HepG2 (cell line): Measurements from ENCODE around the gene RASL10A. TPM values are rescaled to one million over a fixed set of nuclear protein-coding genes. Genes with fewer than 3 reads are reported as not detected.

Experiments used
- ATAC-seq: fragments of 200-7000 bp; cut with Tn5 transposase; 3 replicates; pipeline ENCODE4 v1.9.1; 2020; ENCODE audit warnings: mild to moderate bottlenecking, moderate library complexity
- BruUV-seq: library from RNA; stranded (reverse); fragments of 400-500 nt; replicated peaks from 2 replicates; lab custom pipeline; 2021; lab: Mats Ljungman, UMichigan
- CTCF ChIA-PET: fragments of 300-600 bp; formaldehyde crosslinking; extraction: SDS; loops from one replicate; lab custom pipeline; 2021; ENCODE audit warnings: low total read pairs, inconsistent platforms, low intra/inter-chr PET ratio; lab: Yijun Ruan, JAX
- POLR2A ChIA-PET: fragments of 350-600 bp; sonication (Branson Sonifier 250); formaldehyde crosslinking; loops from one replicate; lab custom pipeline; 2020; ENCODE audit warnings: antibody characterized with exemption, inconsistent platforms; lab: Yijun Ruan, JAX
- DNase-seq: peaks from one replicate; pipeline ENCODE4 v3.0.0-alpha.2; 2015; ENCODE audit warnings: low spot score
- FAIRE-seq: peaks from 3 replicates; lab custom pipeline; 2011; peaks lifted over from hg19 to GRCh38; lab: Jason Lieb, UNC
- H2AFZ ChIP-seq: one replicate; pipeline ENCODE4 v1.6.1; 2011; ENCODE audit warnings: low read length, inconsistent platforms
- H3K27ac ChIP-seq: fragments of 300-600 bp; 3 replicates; pipeline ENCODE4 v1.8.0; 2011; ENCODE audit warnings: mixed run types, mild to moderate bottlenecking, mixed read lengths, low read length, inconsistent platforms; ENCODE audit not compliant: insufficient read depth; ENCODE audit errors: extremely low read length
- H3K27me3 ChIP-seq, 2 experiments: fragments of 200-600 bp in 1 of 2; 2 replicates in 1 of 2; 3 replicates in 1 of 2; pipeline versions ENCODE4 v1.6.0 to v1.8.0; 2011; ENCODE audit warnings: low read length in 2 of 2, mild to moderate bottlenecking in 2 of 2, moderate library complexity in 2 of 2, inconsistent platforms in 1 of 2; ENCODE audit not compliant: insufficient read depth in 2 of 2, control insufficient read depth in 1 of 2
- H3K36me3 ChIP-seq, 2 experiments: fragments of 200-600 bp in 1 of 2; replicated peaks in 1 of 2; 2 replicates in 1 of 2; 3 replicates in 1 of 2; pipeline versions ENCODE4 v1.5.1 to v1.8.0; 2011; ENCODE audit warnings: low read length in 2 of 2, inconsistent platforms in 1 of 2; ENCODE audit not compliant: insufficient read depth in 2 of 2, control insufficient read depth in 1 of 2
- H3K4me1 ChIP-seq: 2 replicates; pipeline ENCODE4 v1.5.1; 2012; ENCODE audit warnings: low read length, inconsistent platforms; ENCODE audit not compliant: insufficient read depth
- H3K4me2 ChIP-seq: 2 replicates; pipeline ENCODE4 v1.6.0; 2011; ENCODE audit warnings: low read depth, low read length, inconsistent platforms
- H3K4me3 ChIP-seq, 3 experiments: fragments of 200-600 bp in 1 of 3; sonication (generic), shearing (Covaris generic) in 1 of 3; replicated peaks in 1 of 3; 2 replicates each; pipeline ENCODE4 v1.5.1; 2011 to 2016; ENCODE audit warnings: low read length in 3 of 3, inconsistent platforms in 2 of 3, low read depth in 2 of 3, mild to moderate bottlenecking in 2 of 3, control low read depth in 1 of 3, mixed read lengths in 1 of 3; ENCODE audit not compliant: insufficient read depth in 1 of 3
- H3K79me2 ChIP-seq: one replicate; pipeline ENCODE4 v1.6.1; 2011; ENCODE audit warnings: low read length, inconsistent platforms; ENCODE audit not compliant: insufficient read depth
- H3K9ac ChIP-seq: 2 replicates; pipeline ENCODE4 v1.6.0; 2011; ENCODE audit warnings: mild to moderate bottlenecking, low read depth, low read length, inconsistent platforms; ENCODE audit not compliant: insufficient read depth
- H3K9me3 ChIP-seq: 2 replicates; pipeline ENCODE4 v1.5.1; 2012; ENCODE audit warnings: mild to moderate bottlenecking, low read length
- H4K20me1 ChIP-seq: 2 replicates; pipeline ENCODE4 v1.6.0; 2011; ENCODE audit warnings: inconsistent platforms, mild to moderate bottlenecking, low read length, moderate library complexity; ENCODE audit not compliant: insufficient read depth
- CENPX ChIP-seq: sonication (generic); formaldehyde crosslinking; IDR thresholded peaks from 2 replicates; pipeline ENCODE4 v1.9.0; 2021; ENCODE audit warnings: mild to moderate bottlenecking, missing genetic modification reagents, moderate library complexity
- DPF2 ChIP-seq: sonication (generic); formaldehyde crosslinking; IDR thresholded peaks from 2 replicates; pipeline ENCODE4 v1.4.0; 2020; ENCODE audit warnings: mild to moderate bottlenecking, low read depth, missing genetic modification reagents, borderline replicate concordance
- FOXK2 ChIP-seq: fragments of 450-650 bp; IDR thresholded peaks from 2 replicates; pipeline ENCODE4 v1.6.1; 2016
- GTF2F1 ChIP-seq: fragments of 150-350 bp; IDR thresholded peaks from 2 replicates; pipeline ENCODE4 v1.6.1; 2014; ENCODE audit warnings: low read length
- KDM3A ChIP-seq: IDR thresholded peaks from 2 replicates; pipeline ENCODE4 v1.6.1; 2018; ENCODE audit warnings: low read depth, missing compliant biosample characterization
- MAF1 ChIP-seq: sonication (generic); formaldehyde crosslinking; IDR thresholded peaks from 2 replicates; pipeline ENCODE4 v1.5.0; 2020; ENCODE audit warnings: missing genetic modification reagents, borderline replicate concordance
- MBD4 ChIP-seq: IDR thresholded peaks from 2 replicates; pipeline ENCODE4 v1.6.1; 2012; ENCODE audit warnings: low read length, inconsistent platforms, borderline replicate concordance
- MYNN ChIP-seq: sonication (generic); formaldehyde crosslinking; IDR thresholded peaks from 2 replicates; pipeline ENCODE4 v1.4.0; 2020; ENCODE audit warnings: mild to moderate bottlenecking, low read depth, missing genetic modification reagents
- NFE2L2 ChIP-seq: fragments of 150-350 bp; IDR thresholded peaks from 2 replicates; pipeline ENCODE4 v1.6.1; 2014; ENCODE audit warnings: low read length
- NFKBIZ ChIP-seq: IDR thresholded peaks from 2 replicates; pipeline ENCODE4 v1.6.1; 2018; ENCODE audit warnings: missing genetic modification reagents, missing compliant biosample characterization
- ZNF24 ChIP-seq: fragments of 450-650 bp; IDR thresholded peaks from 2 replicates; pipeline ENCODE4 v1.6.1; 2017; ENCODE audit warnings: antibody characterized with exemption, mild to moderate bottlenecking
- ZNF546 ChIP-seq: sonication (generic); formaldehyde crosslinking; conservative IDR thresholded peaks from 2 replicates; pipeline ENCODE4 v1.8.1; 2023; ENCODE audit warnings: mild to moderate bottlenecking, missing genetic modification reagents
- ZNF598 ChIP-seq: sonication (generic); formaldehyde crosslinking; IDR thresholded peaks from 2 replicates; pipeline ENCODE4 v1.5.1; 2020; ENCODE audit warnings: mild to moderate bottlenecking, missing genetic modification reagents, borderline replicate concordance
- ZSCAN29 ChIP-seq: sonication (generic); formaldehyde crosslinking; conservative IDR thresholded peaks from 2 replicates; pipeline ENCODE4 v1.4.0; 2020; ENCODE audit warnings: mild to moderate bottlenecking, missing genetic modification reagents
- WGBS: methylation state at CpG from one replicate; pipeline ENCODE4 v1.1.6; 2017; ENCODE audit warnings: low lambda C conversion rate; 5-methylcytosine and 5-hydroxymethylcytosine counted together
- in situ Hi-C: cut with HindIII; loops from 2 replicates; pipeline ENCODE4 v1.10.0; 2017; ENCODE audit warnings: low pct_unique_long_range_greater_than_20kb; ENCODE audit not compliant: extremely low pct_ligation_motif_present
- intact Hi-C: fragments of 100-400 bp; cut with micrococcal nuclease; formaldehyde crosslinking; loops from one replicate; pipeline ENCODE4 v1.10.0; 2022; ENCODE audit not compliant: unreplicated experiment
- polyA plus RNA-seq, 8 experiments: library from polyadenylated mRNA; depleted of rRNA in 3 of 8; stranded (reverse) in 7 of 8; unstranded in 1 of 8; fragments of >200 nt; fragmentation: Illumina TruSeq in 4 of 8; extraction: Trizol in 4 of 8; gene quantifications; 2 replicates each; pipeline versions ENCODE4 v1.2.1 to v1.2.3, GENCODE V29; 2011 to 2016; ENCODE audit warnings: low read depth in 4 of 8, missing spikeins in 1 of 8, mixed read lengths in 1 of 8; ENCODE audit not compliant: insufficient read depth in 1 of 8
- total RNA-seq, 5 experiments: library from RNA; depleted of rRNA; stranded (reverse); fragments of >200 nt; fragmentation: Illumina TruSeq; extraction: Trizol; gene quantifications; 2 replicates each; pipeline ENCODE4 v1.2.3, GENCODE V29; 2016; ENCODE audit warnings: low read depth in 1 of 5
- TF ChIP-seq, protein P1 (sequence below): IDR thresholded peaks from 2 replicates; pipeline ENCODE4 v1.6.1; 2016
- TF ChIP-seq, protein P2 (sequence below), 2 experiments: IDR thresholded peaks; 2 replicates each; pipeline ENCODE4 v1.6.1; 2011 to 2012; ENCODE audit warnings: low read length in 2 of 2, borderline replicate concordance in 1 of 2, low read depth in 1 of 2, mild to moderate bottlenecking in 1 of 2, moderate library complexity in 1 of 2
- TF ChIP-seq, protein P3 (sequence below): fragments of 450-650 bp; IDR thresholded peaks from 2 replicates; pipeline ENCODE4 v1.6.1; 2017; ENCODE audit warnings: mild to moderate bottlenecking
- TF ChIP-seq, protein P4 (sequence below): sonication (generic); formaldehyde crosslinking; IDR thresholded peaks from 2 replicates; pipeline ENCODE4 v1.4.0; 2020; ENCODE audit warnings: missing genetic modification reagents

The RASL10A gene
- total and polyA plus RNA-seq, 2 of the 13 experiments (the other 11 are each of a cell fraction or from before 2014, with no cell fraction given): 0.05 to 0.22 TPM

DNA sequence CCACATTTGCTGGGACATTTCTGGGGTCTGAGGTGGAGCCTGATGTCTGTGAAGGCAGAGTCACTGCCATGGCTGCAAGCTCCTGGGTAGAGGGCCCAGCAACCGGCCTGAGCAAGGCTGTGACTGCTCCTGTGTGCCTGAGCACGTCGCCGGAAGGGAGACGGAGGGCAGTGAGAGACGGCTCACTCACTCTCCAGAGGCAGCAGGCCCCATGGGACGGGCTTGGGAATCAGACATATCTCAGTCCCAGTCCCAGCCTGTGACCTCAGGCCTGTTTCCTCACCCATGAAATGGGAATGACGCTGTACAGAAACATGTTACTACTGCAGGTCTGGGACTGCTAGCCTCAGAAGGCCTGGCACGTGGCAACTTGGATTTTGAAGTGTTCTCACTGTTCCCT, 36.4 kb upstream of the RASL10A start:
- TF ChIP-seq NFKBIZ (CRISPR knock-in tag) (no peak), DPF2 (CRISPR knock-in tag) (no peak), ZSCAN29 (no peak), KDM3A (CRISPR knock-in tag) (no peak), MYNN (CRISPR knock-in tag) (no peak), ZNF546 (CRISPR knock-in tag) (no peak), FOXK2 (no peak), MAF1 (no peak), CENPX (CRISPR knock-in tag) (no peak), MBD4 (no peak), ZNF598 (CRISPR knock-in tag) (no peak), ZNF24 (no peak), GTF2F1 (no peak), NFE2L2 (no peak)
- TF ChIP-seq, protein P1, sequence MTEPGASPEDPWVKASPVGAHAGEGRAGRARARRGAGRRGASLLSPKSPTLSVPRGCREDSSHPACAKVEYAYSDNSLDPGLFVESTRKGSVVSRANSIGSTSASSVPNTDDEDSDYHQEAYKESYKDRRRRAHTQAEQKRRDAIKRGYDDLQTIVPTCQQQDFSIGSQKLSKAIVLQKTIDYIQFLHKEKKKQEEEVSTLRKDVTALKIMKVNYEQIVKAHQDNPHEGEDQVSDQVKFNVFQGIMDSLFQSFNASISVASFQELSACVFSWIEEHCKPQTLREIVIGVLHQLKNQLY: no peak
- TF ChIP-seq, protein P2, sequence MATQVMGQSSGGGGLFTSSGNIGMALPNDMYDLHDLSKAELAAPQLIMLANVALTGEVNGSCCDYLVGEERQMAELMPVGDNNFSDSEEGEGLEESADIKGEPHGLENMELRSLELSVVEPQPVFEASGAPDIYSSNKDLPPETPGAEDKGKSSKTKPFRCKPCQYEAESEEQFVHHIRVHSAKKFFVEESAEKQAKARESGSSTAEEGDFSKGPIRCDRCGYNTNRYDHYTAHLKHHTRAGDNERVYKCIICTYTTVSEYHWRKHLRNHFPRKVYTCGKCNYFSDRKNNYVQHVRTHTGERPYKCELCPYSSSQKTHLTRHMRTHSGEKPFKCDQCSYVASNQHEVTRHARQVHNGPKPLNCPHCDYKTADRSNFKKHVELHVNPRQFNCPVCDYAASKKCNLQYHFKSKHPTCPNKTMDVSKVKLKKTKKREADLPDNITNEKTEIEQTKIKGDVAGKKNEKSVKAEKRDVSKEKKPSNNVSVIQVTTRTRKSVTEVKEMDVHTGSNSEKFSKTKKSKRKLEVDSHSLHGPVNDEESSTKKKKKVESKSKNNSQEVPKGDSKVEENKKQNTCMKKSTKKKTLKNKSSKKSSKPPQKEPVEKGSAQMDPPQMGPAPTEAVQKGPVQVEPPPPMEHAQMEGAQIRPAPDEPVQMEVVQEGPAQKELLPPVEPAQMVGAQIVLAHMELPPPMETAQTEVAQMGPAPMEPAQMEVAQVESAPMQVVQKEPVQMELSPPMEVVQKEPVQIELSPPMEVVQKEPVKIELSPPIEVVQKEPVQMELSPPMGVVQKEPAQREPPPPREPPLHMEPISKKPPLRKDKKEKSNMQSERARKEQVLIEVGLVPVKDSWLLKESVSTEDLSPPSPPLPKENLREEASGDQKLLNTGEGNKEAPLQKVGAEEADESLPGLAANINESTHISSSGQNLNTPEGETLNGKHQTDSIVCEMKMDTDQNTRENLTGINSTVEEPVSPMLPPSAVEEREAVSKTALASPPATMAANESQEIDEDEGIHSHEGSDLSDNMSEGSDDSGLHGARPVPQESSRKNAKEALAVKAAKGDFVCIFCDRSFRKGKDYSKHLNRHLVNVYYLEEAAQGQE (IDR thresholded peaks at IDR 0.05; ENCODE audit: borderline replicate concordance in 1 of 2, low read depth in 1 of 2, low read length in 2 of 2): no peak
- TF ChIP-seq, protein P3, sequence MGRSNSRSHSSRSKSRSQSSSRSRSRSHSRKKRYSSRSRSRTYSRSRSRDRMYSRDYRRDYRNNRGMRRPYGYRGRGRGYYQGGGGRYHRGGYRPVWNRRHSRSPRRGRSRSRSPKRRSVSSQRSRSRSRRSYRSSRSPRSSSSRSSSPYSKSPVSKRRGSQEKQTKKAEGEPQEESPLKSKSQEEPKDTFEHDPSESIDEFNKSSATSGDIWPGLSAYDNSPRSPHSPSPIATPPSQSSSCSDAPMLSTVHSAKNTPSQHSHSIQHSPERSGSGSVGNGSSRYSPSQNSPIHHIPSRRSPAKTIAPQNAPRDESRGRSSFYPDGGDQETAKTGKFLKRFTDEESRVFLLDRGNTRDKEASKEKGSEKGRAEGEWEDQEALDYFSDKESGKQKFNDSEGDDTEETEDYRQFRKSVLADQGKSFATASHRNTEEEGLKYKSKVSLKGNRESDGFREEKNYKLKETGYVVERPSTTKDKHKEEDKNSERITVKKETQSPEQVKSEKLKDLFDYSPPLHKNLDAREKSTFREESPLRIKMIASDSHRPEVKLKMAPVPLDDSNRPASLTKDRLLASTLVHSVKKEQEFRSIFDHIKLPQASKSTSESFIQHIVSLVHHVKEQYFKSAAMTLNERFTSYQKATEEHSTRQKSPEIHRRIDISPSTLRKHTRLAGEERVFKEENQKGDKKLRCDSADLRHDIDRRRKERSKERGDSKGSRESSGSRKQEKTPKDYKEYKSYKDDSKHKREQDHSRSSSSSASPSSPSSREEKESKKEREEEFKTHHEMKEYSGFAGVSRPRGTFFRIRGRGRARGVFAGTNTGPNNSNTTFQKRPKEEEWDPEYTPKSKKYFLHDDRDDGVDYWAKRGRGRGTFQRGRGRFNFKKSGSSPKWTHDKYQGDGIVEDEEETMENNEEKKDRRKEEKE: no peak
- TF ChIP-seq, protein P4, sequence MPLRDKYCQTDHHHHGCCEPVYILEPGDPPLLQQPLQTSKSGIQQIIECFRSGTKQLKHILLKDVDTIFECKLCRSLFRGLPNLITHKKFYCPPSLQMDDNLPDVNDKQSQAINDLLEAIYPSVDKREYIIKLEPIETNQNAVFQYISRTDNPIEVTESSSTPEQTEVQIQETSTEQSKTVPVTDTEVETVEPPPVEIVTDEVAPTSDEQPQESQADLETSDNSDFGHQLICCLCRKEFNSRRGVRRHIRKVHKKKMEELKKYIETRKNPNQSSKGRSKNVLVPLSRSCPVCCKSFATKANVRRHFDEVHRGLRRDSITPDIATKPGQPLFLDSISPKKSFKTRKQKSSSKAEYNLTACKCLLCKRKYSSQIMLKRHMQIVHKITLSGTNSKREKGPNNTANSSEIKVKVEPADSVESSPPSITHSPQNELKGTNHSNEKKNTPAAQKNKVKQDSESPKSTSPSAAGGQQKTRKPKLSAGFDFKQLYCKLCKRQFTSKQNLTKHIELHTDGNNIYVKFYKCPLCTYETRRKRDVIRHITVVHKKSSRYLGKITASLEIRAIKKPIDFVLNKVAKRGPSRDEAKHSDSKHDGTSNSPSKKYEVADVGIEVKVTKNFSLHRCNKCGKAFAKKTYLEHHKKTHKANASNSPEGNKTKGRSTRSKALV: no peak
- H3K36me3 ChIP-seq: peaks cover 24 to 75% of the 10 kb centered on the region in 2 experiments
- H3K9me3 ChIP-seq: no peaks in the 10 kb centered on the region
- no peak for FAIRE-seq
- H3K4me2 ChIP-seq: no peak overlapping the region
- no peak for DNase-seq
- intact Hi-C loops: no loop called here
- no peak overlapping the region for H3K9ac ChIP-seq
- 86% methylated on average over 4 of the region's 9 CpGs for WGBS
- ChIA-PET CTCF (no interaction called here), POLR2A (no interaction called here)
- no TSS peak for BruUV-seq
- no peak overlapping the region for H3K27ac ChIP-seq
- no peaks in the 10 kb centered on the region for H3K4me1 ChIP-seq
- in situ Hi-C loops: no loop called here
- no peak overlapping the region for H2AFZ ChIP-seq
- H3K27me3 ChIP-seq: no peaks in the 10 kb centered on the region
- H3K79me2 ChIP-seq: no peaks in the 10 kb centered on the region
- H4K20me1 ChIP-seq: no peaks in the 10 kb centered on the region
- no peak for ATAC-seq
- H3K4me3 ChIP-seq: no peak overlapping the region
